Body of pancreas (tissue), 4 donors: ENCODE measurements around the gene DGCR8. TPM values are rescaled to one million over a fixed set of nuclear protein-coding genes. Genes with fewer than 3 reads are reported as not detected.

Experiments
- ATAC-seq: fragments of 150-250 bp; one replicate; pipeline ENCODE4 v1.9.1; 2016
- DNase-seq, 4 donors: peaks; one replicate each; pipeline ENCODE4 v3.0.0-alpha.2; 2019
- H3K27ac ChIP-seq, 4 donors: fragments of 200-600 bp; sonication (generic); 1 replicate in 3 of 4; 2 replicates in 1 of 4; pipeline versions ENCODE4 v1.5.1 to v1.6.1; 2016 to 2019; ENCODE audit warnings: mild to moderate bottlenecking in 1 of 4, mixed read lengths in 1 of 4, moderate library complexity in 1 of 4
- H3K27me3 ChIP-seq, 2 donors: fragments of 200-600 bp; sonication (generic); one replicate each; pipeline ENCODE4 v1.6.0; 2016; ENCODE audit warnings: mild to moderate bottlenecking in 1 of 2
- H3K36me3 ChIP-seq, 2 donors: fragments of 200-600 bp; sonication (generic); replicated peaks in 1 of 2; 2 replicates each; pipeline ENCODE4 v1.5.1; 2016; ENCODE audit warnings: low read depth in 2 of 2; ENCODE audit not compliant: insufficient read depth in 1 of 2
- H3K4me1 ChIP-seq: fragments of 200-600 bp; sonication (generic); one replicate; pipeline ENCODE4 v1.6.0; 2016
- H3K4me3 ChIP-seq, 2 donors: fragments of 200-600 bp; sonication (generic); 1 replicate in 1 of 2; 2 replicates in 1 of 2; pipeline ENCODE4 v1.5.1; 2016 to 2019
- H3K9me3 ChIP-seq, 3 donors: fragments of 200-600 bp; sonication (generic); 1 replicate in 2 of 3; 2 replicates in 1 of 3; pipeline ENCODE4 v1.5.1; 2016
- POLR2A ChIP-seq, 3 donors: fragments of 450-650 bp; IDR thresholded peaks; one replicate each; pipeline ENCODE4 v1.6.1; 2016; ENCODE audit warnings: antibody characterized with exemption in 3 of 3, mild to moderate bottlenecking in 2 of 3
- WGBS, 2 donors: methylation state at CpG; one replicate each; pipeline ENCODE4 v1.1.5; 2017; 5-methylcytosine and 5-hydroxymethylcytosine counted together
- intact Hi-C: fragments of 100-400 bp; cut with DNase I; formaldehyde crosslinking; loops from one replicate; pipeline ENCODE4 v1.15.1; 2023
- total RNA-seq, 2 donors: library from RNA; depleted of rRNA; stranded (reverse); fragments of >200 nt; gene quantifications; one replicate each; pipeline ENCODE4 v1.1.0, GENCODE V29; 2016
- TF ChIP-seq, protein P1 (sequence below), 7 experiments: fragments of 450-650 bp in 4 of 7; fragments of 200-600 bp in 3 of 7; sonication (generic) in 3 of 7; IDR thresholded peaks; one replicate each; pipeline ENCODE4 v1.5.1; 2016 to 2019; ENCODE audit warnings: antibody characterized with exemption in 7 of 7

The DGCR8 gene
- total RNA-seq, 2 donors from 2014 or later: 25.7 to 53.4 TPM

- Histone ChIP-seq H3K4me1 (no peaks in the 10 kb centered on the region), H3K9me3 (no peaks in the 10 kb centered on the region), H3K27ac (no peak within 1 kb of the TSS), H3K27me3 (no peaks in the 10 kb centered on the region), H3K36me3 (no peaks in the 10 kb centered on the region), H3K4me3 (no peak within 1 kb of the TSS)
- 45 to 74% methylated on average over 5 to 14 of the region's 14 CpGs for WGBS, 2 donors
- intact Hi-C loops: no loop called here
- ATAC-seq (no peak), DNase-seq (no peak)
- no peak for TF ChIP-seq POLR2A (IDR thresholded peaks at IDR 0.05)
- TF ChIP-seq, protein P1, sequence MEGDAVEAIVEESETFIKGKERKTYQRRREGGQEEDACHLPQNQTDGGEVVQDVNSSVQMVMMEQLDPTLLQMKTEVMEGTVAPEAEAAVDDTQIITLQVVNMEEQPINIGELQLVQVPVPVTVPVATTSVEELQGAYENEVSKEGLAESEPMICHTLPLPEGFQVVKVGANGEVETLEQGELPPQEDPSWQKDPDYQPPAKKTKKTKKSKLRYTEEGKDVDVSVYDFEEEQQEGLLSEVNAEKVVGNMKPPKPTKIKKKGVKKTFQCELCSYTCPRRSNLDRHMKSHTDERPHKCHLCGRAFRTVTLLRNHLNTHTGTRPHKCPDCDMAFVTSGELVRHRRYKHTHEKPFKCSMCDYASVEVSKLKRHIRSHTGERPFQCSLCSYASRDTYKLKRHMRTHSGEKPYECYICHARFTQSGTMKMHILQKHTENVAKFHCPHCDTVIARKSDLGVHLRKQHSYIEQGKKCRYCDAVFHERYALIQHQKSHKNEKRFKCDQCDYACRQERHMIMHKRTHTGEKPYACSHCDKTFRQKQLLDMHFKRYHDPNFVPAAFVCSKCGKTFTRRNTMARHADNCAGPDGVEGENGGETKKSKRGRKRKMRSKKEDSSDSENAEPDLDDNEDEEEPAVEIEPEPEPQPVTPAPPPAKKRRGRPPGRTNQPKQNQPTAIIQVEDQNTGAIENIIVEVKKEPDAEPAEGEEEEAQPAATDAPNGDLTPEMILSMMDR (IDR thresholded peaks at IDR 0.05): no peak
Observed at GRCh38 chr22:20150381-20151275, 70.6 kb downstream of the DGCR8 start, which contains the start of gene CCDC188. CCDC188 (minus strand) TSS chr22:20151055; CDS start chr22:20150986, 69 bp downstream.

DNA sequence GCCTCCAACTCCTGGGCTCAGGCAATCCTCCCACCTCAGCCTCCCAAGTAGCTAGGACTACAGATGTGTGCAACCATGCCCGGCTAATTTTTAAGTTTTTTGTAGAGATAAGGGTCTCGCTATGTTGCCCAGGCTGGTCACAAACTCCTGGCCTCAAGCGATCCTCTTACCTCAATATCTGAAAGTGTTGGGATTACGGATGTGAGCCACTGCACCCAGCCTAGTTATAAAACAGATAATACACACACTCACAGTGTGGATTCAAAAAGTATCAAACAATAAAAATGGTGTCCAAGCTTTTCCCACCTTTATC lies 71.2 kb downstream of the DGCR8 start:
- ATAC-seq (no peak), DNase-seq (no peak)
- TF ChIP-seq, protein P1 (IDR thresholded peaks at IDR 0.05): no peak
- TF ChIP-seq POLR2A (IDR thresholded peaks at IDR 0.05): no peak
- WGBS, 2 donors: 81 to 82% methylated on average over 4 of the region's 4 CpGs
- Histone ChIP-seq H3K27ac (no peak overlapping the region), H3K9me3 (no peaks in the 10 kb centered on the region), H3K4me1 (no peaks in the 10 kb centered on the region), H3K4me3 (no peak overlapping the region), H3K27me3 (no peaks in the 10 kb centered on the region), H3K36me3 (no peaks in the 10 kb centered on the region)
- intact Hi-C loops: no loop called here

DNA sequence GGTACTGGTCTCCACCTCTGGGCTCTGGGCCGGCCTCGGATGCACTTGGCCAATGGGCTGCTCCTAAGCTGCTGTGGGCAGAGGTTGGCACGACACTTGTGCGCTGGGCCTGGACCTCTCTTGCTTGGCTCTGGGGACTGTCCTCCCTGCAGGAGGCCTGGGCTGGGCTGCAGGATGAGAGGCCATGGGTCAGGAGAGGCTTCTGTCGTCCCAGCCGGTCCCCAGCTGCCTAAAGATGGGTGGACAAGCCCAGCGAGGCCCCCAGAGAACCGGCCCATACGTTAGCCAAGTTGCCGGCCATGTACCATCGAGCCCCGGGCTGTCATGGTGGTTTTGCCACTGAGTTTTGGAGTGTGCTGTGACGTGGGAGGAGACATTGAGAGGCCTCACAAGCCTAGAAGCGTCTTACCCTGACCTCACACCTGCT lies 72.4 kb downstream of the DGCR8 start:
- TF ChIP-seq POLR2A (IDR thresholded peaks at IDR 0.05): no peak
- TF ChIP-seq, protein P1 (IDR thresholded peaks at IDR 0.05): no peak
- no peak for DNase-seq
- Histone ChIP-seq H3K27ac (no peak overlapping the region), H3K4me3 (no peak overlapping the region), H3K9me3 (no peaks in the 10 kb centered on the region), H3K36me3 (no peaks in the 10 kb centered on the region), H3K4me1 (peaks cover 7% of the 10 kb centered on the region), H3K27me3 (no peaks in the 10 kb centered on the region)
- WGBS, 2 donors: 60 to 68% methylated on average over 1 to 14 of the region's 14 CpGs
- intact Hi-C loops: no loop called here
- no peak for ATAC-seq

DNA sequence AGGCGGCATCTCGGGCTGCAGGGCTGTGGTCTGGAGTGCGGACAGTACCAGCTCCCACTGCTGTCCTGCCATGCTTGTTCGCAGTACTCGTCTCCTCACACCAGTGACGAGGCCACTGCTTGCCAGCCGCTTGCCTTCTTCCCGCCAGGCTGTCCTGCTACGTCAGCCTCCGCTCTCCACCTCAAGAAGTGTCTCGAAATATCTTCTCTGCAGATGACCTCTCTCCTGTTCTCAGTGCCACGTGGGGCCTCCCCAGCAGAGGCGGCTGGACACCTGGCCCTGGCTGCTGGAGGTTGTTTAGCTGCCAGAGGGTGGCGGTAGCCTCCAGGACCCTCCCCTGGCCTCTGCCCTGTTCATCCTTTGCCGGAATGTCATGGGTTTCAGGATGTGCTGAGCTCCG lies 73.9 kb downstream of the DGCR8 start:
- ATAC-seq (no peak), DNase-seq (no peak)
- no peaks in the 10 kb centered on the region for H3K36me3 ChIP-seq
- no peak overlapping the region for H3K27ac ChIP-seq
- no peak overlapping the region for H3K4me3 ChIP-seq
- no peaks in the 10 kb centered on the region for H3K27me3 ChIP-seq
- no peaks in the 10 kb centered on the region for H3K9me3 ChIP-seq
- WGBS, 2 donors: 63 to 74% methylated on average over 9 to 16 of the region's 16 CpGs
- TF ChIP-seq, protein P1 (IDR thresholded peaks at IDR 0.05): no peak
- TF ChIP-seq POLR2A (IDR thresholded peaks at IDR 0.05): no peak
- peaks cover 7% of the 10 kb centered on the region for H3K4me1 ChIP-seq
- intact Hi-C loops: no loop called here
